HG03025 (cell line): ENCODE measurements around the gene CYSRT1.

Source experiments
- ATAC-seq: cut with Tn5 transposase; IDR thresholded peaks from one replicate; pipeline ENCODE4 v1.9.1; 2021; ENCODE audit warnings: mild to moderate bottlenecking, moderate library complexity; ENCODE audit not compliant: unreplicated experiment, low FRiP score

CYSRT1 gene

GRCh38 chr9:137222190-137223077 lies 2.5 kb upstream of the CYSRT1 start, which contains the start of gene RNF208:
Gene RNF208 (minus strand): TSS chr9:137222240. CDS start chr9:137221212, 1,028 bp downstream.
- no peak for ATAC-seq

GRCh38 chr9:137223078-137223970 lies 1.6 kb upstream of the CYSRT1 start:
- ATAC-seq: peak; percentile 67

GRCh38 chr9:137225699-137226331 lies 841 bp downstream of the CYSRT1 start:
- ATAC-seq: no peak

- no peak for ATAC-seq
These were observed 1.5 kb downstream of the CYSRT1 start for GRCh38 chr9:137226338-137227053.

DNA sequence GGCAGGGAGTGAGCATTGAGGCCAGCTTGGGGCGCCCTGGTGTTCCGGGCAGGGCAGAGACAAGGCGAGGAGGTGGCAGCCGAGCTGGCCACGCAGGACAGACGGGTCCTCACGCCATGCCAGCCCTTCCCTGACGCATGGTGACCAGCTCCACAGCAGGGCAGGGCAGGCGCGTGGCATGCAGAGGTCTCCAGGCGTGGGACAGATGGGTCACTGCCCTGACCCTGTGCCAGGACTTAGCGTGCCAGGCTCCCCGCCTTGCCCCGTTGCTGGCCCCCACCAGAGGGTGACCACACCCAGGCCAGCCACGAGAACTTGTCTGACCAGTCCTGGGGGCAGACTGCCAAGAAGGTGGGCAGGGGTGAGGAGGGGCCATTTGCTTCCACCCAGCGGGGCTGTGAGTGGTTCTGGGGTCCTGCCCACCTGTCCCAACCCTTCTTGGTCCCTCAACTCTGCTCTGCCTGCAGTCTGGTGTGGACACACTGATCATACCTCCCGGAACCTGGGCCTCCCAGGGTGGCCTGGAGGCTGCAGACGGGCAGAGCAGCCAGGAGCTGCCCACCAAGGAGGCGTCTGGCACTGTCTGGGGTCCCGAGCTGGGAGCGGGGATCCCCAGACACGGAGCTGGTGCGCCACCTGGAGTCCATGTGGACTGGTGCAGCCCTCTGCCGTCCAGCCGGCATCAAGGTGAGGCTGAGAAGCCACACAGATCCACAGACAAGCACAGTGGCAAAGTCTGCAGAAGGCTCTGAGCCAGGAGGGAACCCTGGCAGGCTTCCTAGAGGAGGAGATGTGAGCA lies 2.3 kb downstream of the CYSRT1 start, which contains the start of gene RNF224:
Gene RNF224, plus strand, starts transcription at position 449 of the 799 bp plus-strand sequence. CDS start 834 bp downstream, outside the sequence.
- no peak for ATAC-seq

DNA sequence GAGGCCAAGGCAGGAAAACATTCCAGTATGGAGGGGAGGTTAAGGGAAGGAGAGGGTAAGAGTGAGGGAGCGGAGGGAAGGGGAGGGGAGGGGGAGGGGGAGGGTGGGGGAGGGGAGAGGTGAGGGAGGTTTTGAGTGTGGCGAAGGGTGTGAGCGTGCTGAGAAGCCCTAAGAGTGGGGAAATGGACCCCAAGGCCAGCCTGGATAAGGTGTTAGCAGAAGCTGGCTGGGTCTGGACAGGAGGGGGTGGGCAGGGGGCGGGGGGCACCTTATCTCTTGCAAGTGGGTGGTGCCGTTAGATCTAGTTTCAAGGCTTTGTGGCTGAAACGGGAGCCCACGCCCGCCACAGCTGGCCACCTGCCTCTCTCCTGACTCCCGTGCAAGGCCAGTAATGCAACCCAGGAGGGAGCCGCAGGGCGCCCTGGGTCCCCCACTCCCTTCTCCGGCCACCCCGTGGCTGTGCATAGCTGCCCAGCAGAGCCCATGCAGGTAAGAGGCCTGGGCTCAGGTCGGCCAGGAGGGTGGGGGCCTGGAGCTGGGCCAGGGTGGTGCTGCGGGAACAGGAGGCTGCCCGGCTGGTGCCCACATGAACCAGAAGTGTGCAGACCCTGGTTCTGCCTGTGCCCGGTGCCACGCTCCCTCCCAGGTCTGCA lies 3.0 kb downstream of the CYSRT1 start:
- no peak for ATAC-seq

DNA sequence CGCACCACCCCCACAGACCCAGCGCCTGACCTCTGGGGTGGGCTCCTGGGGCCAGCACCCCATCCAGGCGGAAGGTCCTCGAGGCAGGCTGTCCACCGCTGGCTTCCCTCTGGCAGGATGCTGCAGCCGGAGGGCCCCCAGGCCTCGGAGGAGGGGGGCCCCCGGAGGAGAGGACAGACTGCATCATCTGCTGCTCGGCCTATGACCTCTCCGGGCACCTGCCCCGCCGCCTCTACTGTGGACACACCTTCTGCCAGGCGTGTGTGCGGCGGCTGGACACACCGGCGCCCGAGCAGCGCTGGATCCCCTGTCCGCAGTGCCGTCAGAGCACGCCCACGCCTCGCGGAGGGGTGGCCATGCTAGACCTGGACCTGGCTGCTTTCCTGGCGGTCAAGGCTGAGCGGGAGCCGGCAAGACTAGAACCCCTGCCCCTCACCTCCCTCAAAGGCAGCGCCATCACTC lies 3.6 kb downstream of the CYSRT1 start:
- no peak for ATAC-seq

- no peak for ATAC-seq
These were observed 4.3 kb downstream of the CYSRT1 start for GRCh38 chr9:137228968-137229896.

DNA sequence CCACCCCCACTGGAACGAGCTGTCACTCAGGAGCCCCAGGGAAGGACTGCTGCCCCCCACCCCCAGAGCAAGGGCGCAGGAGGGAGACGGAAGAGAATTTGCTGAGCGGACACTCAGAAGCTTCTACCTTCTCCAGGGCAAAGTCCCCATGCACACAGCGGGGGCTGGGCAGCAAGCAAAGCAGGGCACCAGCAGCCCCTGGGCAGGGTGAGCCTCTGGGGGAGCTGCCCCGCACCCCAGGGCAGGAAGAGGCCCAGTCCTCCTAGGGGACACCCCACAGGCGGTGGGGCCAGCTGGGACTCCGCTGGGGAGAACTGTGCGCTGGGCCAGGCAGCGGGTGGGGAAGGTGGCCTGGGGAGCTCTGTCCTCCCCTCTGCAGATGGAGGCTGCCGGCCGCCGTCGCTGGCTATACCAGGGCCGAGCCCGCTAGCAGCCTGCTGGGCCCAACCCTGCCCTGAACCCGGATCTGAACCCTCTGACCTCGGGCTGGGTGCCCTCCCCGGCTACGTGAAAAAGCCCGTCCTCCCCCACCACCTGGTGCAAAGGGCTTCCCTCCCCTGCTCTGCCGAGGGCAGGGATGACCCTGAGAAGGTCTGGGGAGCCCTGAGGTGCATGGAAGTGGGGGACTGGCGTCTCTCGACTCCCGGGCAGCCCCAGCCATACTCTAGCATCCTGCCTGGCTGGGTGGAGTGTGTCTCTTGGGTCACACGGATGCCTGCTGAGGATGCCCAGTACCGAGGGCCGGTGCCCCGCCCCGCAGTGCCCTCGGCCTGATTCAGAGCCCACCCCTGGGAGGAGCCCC lies 5.1 kb downstream of the CYSRT1 start:
- no peak for ATAC-seq

DNA sequence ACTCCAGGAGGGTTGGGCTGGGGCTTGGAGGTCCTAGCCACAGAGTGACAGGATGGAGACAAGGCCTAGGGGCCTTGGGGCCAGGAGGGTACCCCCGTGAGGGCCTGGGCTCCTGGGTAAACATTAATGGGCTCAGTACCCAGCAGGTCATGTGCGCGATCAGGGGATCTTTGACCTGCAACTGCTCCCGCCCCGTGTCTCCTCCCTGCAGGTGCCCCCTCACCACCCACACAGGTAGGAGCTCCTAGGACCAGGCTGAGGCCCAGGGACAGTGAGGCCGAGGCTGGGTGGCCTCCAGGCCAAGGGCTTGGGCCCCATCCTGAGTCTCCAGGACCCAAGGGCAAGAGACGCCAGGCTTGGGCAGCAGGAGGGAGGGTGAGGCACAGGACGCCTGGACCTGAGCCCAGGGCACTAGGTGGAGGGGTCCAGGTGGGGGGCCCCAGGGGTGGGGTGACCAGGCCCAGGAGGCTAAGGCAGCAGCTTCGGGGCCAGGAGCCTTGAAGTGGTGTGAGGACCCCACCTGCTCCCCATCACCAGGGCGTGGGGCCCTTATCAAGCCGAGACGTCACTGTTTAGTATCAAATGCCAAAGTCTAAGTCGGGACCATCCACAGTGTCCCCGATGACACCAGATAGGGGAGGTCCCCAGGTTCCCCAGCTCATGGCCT lies 5.9 kb downstream of the CYSRT1 start, which contains the start of gene SLC34A3:
Gene SLC34A3, plus strand, starts transcription at position 197 of the 667 bp plus-strand sequence. CDS start 802 bp downstream, outside the sequence.
- ATAC-seq: no peak

- no peak for ATAC-seq
These were observed 6.5 kb downstream of the CYSRT1 start for GRCh38 chr9:137231372-137232039.

GRCh38 chr9:137232101-137232500 lies 7.1 kb downstream of the CYSRT1 start:
- no peak for ATAC-seq

GRCh38 chr9:137232510-137232909 lies 7.5 kb downstream of the CYSRT1 start:
- ATAC-seq: no peak

DNA sequence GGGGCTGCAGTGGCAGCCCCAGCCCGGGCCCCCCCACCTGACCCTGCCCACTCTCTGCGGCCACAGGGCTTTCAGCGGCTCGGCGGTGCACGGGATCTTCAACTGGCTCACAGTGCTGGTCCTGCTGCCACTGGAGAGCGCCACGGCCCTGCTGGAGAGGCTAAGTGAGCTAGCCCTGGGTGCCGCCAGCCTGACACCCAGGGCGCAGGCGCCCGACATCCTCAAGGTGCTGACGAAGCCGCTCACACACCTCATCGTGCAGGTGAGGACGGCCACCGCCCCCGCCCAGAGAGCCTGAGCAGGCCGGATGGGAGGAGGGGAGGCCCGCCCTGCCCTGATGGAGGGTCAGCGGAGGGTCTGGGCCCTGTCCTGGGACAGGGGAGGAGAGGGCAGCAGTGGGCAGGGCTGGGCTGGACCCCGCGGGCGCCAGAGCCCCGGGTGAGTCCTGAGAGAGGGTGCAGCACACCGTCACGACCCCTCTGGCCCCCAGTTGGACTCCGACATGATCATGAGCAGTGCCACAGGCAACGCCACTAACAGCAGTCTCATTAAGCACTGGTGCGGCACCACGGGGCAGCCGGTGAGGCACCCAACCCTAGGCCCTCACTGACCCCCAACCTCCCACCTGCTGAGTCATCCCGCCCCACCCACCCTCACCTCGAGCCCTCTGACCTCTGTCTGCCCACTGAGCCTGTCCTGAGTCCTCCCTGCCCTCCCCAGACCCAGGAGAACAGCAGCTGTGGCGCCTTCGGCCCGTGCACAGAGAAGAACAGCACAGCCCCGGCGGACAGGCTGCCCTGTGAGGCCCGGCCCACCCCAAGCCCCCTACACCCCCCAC lies 8.4 kb downstream of the CYSRT1 start:
- ATAC-seq: no peak
